ENCODE measurements around the gene MAGEB3. TPM values are rescaled to one million over a fixed set of nuclear protein-coding genes. Genes with fewer than 3 reads are reported as not detected.

Gene MAGEB3
- total RNA-seq (2022; extraction: Qiagen RNA extraction), result not detected in 5 replicates

GRCh38 chrX:30230395-30230794 is at the start of gene MAGEB3:
MAGEB3 (plus strand) TSS chrX:30230657; CDS start chrX:30235925, 5,268 bp downstream.

GRCh38 chrX:30215357-30215843 is 15.1 kb upstream of the MAGEB3 start, which contains the start of gene MAGEB2:
MAGEB2 (plus strand) TSS chrX:30215563; CDS start chrX:30218581, 3,018 bp downstream.

GRCh38 chrX:30241724-30242415 is 11.4 kb downstream of the MAGEB3 start, which contains the start of gene MAGEB4:
MAGEB4 (plus strand) TSS chrX:30242000; CDS start chrX:30242136, 136 bp downstream.

GRCh38 chrX:30246769-30247489 is 16.5 kb downstream of the MAGEB3 start, which contains the start of gene MAGEB1:
MAGEB1 (plus strand) TSS chrX:30247146; CDS start chrX:30250494, 3,348 bp downstream.

Other genes with a start within 250 kb of the MAGEB3 start
- not detected in 5 replicates for gene MAGEB2, start 15.1 kb upstream of the MAGEB3 start, total RNA-seq (2022; extraction: Qiagen RNA extraction)
- gene MAGEB4, start 11.3 kb downstream of the MAGEB3 start, total RNA-seq (2022; extraction: Qiagen RNA extraction), result not detected in 5 replicates
- not detected in 5 replicates for gene MAGEB1, start 16.5 kb downstream of the MAGEB3 start, total RNA-seq (2022; extraction: Qiagen RNA extraction)
- 20.9 to 50.9 TPM (median 32.0 TPM) in 5 replicates for gene NR0B1, start 78.7 kb downstream of the MAGEB3 start, total RNA-seq (2022; extraction: Qiagen RNA extraction)

Measured in A549 treated with CORT108297 at 1 μM for 4 hours (cell line).